Heart left ventricle (tissue), 13 donors: ENCODE measurements around the gene TNFSF10.
"Not testable (repeated sequence)": the region's sequence is repeated elsewhere in the genome, so short reads cannot be mapped to it uniquely, and the experiment has no call there.

Experiments
- POLR2A ChIP-seq, 2 donors: fragments of 450-650 bp; IDR thresholded peaks; one replicate each; pipeline ENCODE4 v1.6.1; 2017; ENCODE audit warnings: antibody characterized with exemption in 2 of 2, mild to moderate bottlenecking in 2 of 2, moderate library complexity in 2 of 2
- TF ChIP-seq, protein P1 (sequence below), 12 donors: fragments of 200-600 bp; sonication (generic) in 4 of 12; IDR thresholded peaks; one replicate each; pipeline versions ENCODE4 v1.5.0 to v1.8.0; 2018 to 2022; ENCODE audit warnings: antibody characterized with exemption in 12 of 12, mild to moderate bottlenecking in 5 of 12
- donor health status: ischemic (EF 13 %, LVEDD 7.1; RV severe dilation, severe dysfunction).
- donor health status: DM: no; HTN: yes; CAD: no.
- donor health status: DM: no; HTN: no; CAD: no.
- donor health status: ischemic (EF 25% LVEDD 6.9; RV normal size, moderate dysfunction).
- donor health status: ischemic (EF 25% LVEDD 5.7; RV mildly dilated, moderate dysfunction).
- donor health status: ischemic (EF 35%, LVEDD 5.7; RV mildly dilated, moderate dysfunction).
- donor health status: nonischemic (EF 11% LVEDD 7.7; RV severe dilation, severe dysfunction).
- donor health status: DM: yes; HTN: yes; CAD: no.
- donor health status: PGD.
- donor health status: ischemic (EF 29% LVEDD 5.4; RV normal size, mild dysfunction).
- donor health status: nonischemic (EF 23%, LVEDD 6.1; RV moderate dilation, normal function).

DNA sequence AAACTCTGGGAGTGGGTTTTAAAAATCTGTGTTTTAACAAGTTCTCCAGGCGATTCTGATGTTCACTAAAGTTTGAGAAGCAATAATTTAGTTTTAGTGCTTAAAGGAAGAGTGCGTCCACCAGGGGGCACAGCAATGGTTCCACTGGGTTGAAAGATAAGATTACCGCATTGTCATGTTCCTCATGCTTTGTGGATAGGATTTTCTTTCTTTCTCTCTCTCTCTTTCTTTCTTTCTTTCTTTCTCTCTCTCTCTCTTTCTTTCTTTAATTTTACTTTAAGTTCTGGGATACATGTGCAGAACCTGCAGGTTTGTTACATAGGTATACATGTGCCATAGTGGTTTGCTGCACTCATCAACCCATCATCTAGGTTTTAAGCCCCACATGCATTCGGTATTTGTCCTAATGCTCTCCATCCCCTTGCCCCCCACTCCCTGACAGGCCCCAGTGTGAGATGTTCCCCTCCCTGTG is 33.0 kb downstream of the TNFSF10 start:
- TF ChIP-seq, protein P1, sequence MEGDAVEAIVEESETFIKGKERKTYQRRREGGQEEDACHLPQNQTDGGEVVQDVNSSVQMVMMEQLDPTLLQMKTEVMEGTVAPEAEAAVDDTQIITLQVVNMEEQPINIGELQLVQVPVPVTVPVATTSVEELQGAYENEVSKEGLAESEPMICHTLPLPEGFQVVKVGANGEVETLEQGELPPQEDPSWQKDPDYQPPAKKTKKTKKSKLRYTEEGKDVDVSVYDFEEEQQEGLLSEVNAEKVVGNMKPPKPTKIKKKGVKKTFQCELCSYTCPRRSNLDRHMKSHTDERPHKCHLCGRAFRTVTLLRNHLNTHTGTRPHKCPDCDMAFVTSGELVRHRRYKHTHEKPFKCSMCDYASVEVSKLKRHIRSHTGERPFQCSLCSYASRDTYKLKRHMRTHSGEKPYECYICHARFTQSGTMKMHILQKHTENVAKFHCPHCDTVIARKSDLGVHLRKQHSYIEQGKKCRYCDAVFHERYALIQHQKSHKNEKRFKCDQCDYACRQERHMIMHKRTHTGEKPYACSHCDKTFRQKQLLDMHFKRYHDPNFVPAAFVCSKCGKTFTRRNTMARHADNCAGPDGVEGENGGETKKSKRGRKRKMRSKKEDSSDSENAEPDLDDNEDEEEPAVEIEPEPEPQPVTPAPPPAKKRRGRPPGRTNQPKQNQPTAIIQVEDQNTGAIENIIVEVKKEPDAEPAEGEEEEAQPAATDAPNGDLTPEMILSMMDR (IDR thresholded peaks at IDR 0.05), result peak; percentile 65 to 86 (median 80)
- TF ChIP-seq POLR2A (IDR thresholded peaks at IDR 0.05), result not testable (repeated sequence)
